Mesenteric fat pad (tissue), 1 donor: ENCODE measurements around the gene HTT-AS. TPM values are rescaled to one million over a fixed set of nuclear protein-coding genes. Genes with fewer than 3 reads are reported as not detected.

ENCODE experiments used
- DNase-seq: peaks from one replicate; pipeline ENCODE4 v3.0.0-alpha.2; 2020; ENCODE audit warnings: low spot score
- total RNA-seq: library from RNA; stranded (reverse); fragmentation: NEBNext Ultra II Directional; extraction: Animal tissue kit (Norgen Biotek cat#: 25700); gene quantifications from one replicate; pipeline ENCODE4 v1.2.1, GENCODE V29; 2021
- donor health status: DM: yes; HTN: yes; CAD: no.

The HTT-AS gene
- total RNA-seq, 1 donor from 2014 or later, result not detected

DNA sequence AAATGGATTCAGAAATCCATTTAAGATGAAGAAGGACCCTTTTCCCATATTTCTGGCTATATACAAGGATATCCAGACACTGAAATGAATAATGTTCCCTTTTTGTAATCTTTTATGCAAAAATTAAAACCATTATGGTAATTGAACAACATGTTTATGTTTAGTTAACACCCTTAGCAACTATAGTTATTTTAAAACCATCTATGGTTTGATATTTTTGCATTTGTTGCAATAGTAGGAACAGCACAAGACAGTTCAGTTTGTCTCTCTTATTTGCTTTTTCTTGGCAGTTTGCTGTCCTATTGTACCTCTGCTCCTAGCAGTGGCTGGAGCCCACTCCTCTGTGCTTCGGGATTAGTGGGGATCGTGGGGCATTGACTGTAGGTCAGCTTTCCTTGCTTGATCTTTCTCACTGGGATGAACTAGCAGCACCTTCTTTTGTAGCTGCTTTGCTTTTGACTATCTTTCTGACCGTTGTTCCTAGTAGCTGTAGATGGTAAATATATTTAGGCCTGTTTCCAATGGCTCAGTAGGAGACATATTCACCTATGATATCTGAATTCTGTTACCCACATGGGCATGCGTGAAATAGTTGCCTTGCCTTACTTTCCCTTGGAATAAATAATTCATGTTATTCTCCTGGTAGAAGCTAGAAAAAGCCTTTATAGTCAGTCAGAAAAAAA is 12.9 kb upstream of the HTT-AS start:
- DNase-seq, result no peak

DNA sequence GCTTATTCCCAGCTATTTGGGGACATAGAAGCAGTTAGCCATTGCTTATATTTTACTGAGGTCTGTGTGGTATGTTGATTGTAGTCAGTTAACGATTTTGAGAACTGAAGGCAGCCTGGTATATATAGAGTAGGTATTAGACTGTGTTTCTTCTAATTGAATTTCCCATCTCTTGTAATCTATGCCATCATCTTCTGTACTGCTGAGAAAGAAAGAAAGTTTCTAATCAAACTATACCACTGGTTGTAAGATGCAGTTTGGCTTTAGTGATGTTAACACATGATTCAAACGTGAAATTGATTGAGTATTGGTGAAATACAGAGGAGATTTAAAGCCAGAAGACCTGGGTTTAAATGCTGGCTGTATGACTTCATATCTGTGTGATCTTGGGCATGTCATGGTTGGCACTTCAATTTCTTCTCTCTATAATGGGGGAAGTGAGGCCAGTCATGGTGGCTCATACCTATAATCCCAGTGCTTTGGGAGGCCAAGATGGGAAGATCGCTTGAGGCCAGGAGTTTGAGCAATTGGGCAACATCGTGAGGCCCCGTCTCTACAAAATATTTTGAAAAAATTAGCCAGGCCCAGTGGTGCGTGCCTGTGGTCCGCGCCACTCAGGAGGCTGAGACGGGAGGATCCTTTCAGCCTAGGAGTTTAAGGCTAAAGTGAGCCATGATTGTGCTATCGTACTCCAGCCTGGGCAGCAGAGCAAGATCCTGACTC is 11.8 kb upstream of the HTT-AS start:
- no peak for DNase-seq

DNA sequence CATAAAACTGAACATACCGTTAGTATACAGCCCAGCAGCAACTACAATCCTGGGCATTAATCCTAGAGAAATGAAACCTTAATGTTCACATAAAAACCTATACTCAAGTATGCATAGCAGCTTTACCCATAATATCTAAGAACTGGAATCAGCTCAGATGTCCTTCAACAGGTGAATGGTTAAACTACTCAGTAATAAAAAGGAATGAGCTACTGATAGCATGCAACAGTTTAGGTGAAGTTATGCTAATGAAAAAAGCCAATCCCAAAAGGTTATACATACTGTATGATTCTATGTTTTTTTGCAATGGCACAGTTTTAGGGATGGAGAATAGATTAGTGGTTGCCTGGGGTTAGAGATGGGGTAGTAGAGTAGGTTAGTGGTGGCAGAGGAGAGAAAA is 9.4 kb upstream of the HTT-AS start:
- no peak for DNase-seq

DNA sequence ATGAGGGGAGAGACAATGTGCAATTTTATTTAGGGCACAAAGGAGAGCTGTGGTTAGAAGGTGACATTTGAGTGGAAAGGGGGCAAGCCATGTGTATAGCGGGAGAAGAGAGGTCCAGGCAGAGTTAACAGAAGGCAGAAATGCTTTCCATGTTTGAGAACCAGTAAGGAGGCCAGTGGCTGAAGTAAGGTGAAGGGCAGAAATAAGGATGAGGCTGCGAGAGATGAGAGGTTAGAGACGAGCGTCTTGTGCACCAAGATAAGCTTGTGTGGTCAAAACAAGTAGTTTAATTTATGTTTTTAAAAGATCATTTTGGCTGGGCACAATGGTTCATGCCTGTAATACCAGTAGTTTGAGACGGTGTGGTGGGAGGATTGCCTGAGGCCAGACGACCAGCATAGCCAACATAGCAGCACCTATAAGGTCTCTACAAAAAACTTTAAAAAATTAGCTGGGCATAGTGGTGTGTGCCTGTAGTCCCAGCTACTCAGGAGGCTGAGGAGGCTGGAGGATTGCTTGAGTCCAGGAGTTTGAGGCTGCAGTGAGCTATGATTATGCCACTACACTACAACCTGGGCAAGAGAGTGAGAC is 8.7 kb upstream of the HTT-AS start:
- DNase-seq, result no peak

DNA sequence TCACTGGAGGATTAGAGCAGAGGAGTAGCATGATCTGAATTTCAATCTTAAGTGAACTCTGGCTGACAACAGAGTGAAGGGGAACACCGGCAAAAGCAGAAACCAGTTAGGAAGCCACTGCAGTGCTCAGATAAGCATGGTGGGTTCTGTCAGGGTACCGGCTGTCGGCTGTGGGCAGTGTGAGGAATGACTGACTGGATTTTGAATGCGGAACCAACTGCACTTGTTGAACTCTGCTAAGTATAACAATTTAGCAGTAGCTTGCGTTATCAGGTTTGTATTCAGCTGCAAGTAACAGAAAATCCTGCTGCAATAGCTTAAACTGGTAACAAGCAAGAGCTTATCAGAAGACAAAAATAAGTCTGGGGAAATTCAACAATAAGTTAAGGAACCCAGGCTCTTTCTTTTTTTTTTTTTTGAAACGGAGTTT is 5.4 kb upstream of the HTT-AS start:
- DNase-seq, result no peak

DNA sequence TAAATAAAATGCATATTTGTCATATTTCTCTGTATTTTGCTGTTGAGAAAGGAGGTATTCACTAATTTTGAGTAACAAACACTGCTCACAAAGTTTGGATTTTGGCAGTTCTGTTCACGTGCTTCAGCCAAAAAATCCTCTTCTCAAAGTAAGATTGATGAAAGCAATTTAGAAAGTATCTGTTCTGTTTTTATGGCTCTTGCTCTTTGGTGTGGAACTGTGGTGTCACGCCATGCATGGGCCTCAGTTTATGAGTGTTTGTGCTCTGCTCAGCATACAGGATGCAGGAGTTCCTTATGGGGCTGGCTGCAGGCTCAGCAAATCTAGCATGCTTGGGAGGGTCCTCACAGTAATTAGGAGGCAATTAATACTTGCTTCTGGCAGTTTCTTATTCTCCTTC is 3.5 kb upstream of the HTT-AS start:
- DNase-seq, result no peak

DNA sequence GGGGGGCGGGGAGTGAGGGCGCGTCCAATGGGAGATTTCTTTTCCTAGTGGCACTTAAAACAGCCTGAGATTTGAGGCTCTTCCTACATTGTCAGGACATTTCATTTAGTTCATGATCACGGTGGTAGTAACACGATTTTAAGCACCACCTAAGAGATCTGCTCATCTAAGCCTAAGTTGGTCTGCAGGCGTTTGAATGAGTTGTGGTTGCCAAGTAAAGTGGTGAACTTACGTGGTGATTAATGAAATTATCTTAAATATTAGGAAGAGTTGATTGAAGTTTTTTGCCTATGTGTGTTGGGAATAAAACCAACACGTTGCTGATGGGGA is 1.3 kb upstream of the HTT-AS start:
- no peak for DNase-seq

DNA sequence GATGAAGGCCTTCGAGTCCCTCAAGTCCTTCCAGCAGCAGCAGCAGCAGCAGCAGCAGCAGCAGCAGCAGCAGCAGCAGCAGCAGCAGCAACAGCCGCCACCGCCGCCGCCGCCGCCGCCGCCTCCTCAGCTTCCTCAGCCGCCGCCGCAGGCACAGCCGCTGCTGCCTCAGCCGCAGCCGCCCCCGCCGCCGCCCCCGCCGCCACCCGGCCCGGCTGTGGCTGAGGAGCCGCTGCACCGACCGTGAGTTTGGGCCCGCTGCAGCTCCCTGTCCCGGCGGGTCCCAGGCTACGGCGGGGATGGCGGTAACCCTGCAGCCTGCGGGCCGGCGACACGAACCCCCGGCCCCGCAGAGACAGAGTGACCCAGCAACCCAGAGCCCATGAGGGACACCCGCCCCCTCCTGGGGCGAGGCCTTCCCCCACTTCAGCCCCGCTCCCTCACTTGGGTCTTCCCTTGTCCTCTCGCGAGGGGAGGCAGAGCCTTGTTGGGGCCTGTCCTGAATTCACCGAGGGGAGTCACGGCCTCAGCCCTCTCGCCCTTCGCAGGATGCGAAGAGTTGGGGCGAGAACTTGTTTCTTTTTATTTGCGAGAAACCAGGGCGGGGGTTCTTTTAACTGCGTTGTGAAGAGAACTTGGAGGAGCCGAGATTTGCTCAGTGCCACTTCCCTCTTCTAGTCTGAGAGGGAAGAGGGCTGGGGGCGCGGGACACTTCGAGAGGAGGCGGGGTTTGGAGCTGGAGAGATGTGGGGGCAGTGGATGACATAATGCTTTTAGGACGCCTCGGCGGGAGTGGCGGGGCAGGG is 711 bp upstream of the HTT-AS start:
- DNase-seq, result no peak

DNA sequence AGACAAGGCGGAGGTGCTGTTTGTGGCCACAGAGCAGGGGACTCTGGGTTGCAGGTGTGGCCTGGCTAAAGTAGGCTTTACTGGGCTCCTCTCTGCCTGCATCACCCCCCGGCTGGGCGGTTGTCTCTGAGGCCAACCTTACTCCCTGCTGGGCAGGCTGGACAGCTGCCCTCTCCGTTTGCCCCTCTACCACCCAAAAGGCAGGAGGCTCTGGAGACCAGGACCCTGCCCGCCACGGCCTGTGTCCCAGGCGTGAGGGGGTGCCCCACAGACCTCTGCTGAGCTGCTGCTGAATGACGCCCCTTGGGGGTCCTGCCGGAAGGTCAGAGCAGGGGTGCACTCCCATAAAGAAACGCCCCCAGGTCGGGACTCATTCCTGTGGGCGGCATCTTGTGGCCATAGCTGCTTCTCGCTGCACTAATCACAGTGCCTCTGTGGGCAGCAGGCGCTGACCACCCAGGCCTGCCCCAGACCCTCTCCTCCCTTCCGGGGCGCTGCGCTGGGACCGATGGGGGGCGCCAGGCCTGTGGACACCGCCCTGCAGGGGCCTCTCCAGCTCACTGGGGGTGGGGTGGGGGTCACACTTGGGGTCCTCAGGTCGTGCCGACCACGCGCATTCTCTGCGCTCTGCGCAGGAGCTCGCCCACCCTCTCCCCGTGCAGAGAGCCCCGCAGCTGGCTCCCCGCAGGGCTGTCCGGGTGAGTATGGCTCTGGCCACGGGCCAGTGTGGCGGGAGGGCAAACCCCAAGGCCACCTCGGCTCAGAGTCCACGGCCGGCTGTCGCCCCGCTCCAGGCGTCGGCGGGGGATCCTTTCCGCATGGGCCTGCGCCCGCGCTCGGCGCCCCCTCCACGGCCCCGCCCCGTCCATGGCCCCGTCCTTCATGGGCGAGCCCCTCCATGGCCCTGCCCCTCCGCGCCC is 920 bp downstream of the HTT-AS start:
- DNase-seq, result no peak

DNA sequence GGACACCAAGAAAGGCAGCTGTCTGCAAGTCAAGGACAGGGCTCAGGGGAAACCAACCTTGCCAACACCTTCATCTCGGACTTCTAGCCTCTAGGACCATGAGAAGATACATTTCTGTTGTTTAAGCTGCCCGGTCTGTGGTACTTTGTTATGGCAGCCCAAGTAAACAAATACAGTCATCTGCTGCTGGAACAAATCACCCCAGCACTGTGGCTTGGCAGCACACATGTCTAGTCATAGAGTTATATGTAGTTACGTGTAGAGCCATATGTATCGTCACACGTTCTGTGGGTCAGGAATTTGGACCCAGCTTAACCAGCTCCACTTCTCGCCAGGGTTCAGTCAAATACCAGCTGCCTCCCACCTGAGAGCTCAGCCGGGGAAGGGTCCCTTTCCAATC is 2.5 kb downstream of the HTT-AS start:
- DNase-seq, result no peak

DNA sequence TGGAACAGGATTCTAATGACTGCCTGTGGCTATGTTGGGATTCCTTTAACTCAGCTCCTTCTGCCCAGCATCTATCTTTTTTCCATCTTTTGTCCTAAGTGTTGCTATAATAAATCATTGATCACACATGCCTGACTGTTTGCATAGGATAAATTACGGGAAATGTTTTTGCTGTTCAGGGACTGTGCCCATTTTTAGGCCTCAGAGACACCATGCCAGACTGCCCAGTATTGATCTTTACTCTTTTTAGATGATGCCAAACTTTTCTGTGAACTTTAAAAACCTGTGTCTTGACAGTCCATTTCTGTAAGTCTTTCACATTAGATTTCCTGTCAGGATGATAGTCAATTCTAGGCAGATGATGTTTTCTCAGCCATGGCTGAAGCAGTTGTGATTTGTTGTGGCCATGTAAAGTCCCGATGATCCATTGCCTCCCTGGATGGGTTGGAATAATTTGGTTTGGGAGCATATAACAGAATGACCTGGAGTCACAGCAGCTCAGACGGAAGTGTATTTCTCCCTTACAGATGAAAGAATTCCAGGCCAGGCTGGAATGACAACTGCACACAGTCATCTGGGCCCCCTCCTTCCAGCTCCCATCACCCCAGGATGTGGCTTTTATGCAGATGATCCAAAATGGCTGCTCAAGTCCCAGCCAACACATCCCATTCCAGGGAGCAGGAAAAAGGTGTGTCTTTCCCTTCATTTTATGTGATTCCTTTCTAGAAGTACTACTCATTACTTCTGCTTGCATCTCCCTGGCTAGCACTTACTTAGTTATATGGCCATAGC is 3.4 kb downstream of the HTT-AS start:
- DNase-seq, result no peak

DNA sequence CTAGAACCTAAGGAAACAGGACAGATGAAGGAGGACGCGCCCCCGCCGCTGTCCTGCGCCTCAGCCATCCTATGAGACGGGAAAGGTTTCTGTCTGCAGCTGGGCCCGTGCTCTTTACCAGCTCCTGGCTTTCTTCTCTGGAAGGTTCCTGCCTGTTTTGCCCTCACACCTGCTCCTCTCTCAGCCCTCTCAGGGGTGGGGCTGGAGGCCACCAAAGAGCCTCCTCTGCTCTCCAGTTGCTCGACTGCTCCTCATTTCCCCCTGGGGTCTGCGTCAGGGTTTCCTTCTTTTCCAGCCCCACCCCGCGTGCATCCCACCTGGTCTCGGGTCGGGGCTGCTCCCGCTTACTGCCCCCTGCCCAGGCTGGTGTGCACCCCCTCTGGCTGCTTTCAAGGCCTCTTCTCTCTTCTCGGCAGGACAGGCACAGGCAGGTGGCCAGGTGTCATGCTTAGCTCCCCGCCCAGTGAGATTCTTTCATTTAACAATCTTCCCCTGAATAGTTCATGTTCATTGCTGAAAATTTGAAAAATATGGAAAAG is 4.6 kb downstream of the HTT-AS start:
- DNase-seq, result no peak

DNA sequence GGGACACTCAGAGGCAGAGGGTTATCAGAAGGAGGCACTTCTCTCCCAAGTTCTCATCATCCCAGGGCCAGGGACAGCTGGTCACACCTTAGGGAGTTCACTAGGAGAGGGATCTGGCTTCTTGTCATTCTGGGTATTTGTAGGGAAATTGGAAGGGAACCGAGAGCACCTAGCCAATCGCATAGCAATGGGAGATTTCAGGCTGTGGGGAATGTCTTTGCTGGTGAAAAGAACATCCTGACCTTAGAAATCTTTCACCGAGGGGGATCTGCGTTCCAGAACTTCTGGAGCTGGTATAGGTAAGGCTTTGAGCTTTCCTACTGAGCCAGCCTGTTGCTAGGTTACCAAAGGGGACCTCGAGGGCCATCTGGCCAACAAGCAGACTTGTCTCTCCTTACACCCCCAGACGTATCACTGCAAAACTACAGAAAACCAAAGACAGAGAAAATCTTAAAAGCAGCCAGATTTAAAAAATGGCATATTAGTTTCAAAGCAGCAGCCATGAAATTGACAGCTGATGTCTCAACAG is 6.8 kb downstream of the HTT-AS start:
- no peak for DNase-seq

DNA sequence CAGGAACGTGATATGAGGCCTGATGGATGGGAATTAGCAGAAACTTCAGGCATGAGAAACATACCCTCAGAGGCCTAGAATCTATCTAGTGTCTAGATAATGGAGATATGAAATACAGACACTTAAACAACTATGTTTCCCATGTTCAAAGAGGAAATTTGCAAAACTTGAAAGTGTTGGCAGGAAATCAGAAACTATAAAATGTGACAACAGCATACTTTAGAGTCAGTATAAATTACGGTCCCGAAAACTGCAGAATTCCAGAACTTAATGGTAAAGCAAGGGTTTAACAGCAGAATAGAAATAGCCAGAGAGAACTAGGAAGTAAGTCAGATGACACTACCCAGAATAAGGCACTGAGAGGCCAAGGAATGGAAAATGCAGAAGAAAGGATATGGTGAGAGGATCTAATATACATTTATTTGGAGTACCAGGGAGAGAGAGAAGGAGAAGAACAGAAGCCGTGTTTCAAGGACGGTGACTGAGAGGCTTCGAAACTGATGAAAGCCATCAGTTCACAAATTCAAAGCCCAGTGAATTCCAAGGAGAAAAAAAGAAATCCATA is 7.4 kb downstream of the HTT-AS start:
- no peak for DNase-seq

DNA sequence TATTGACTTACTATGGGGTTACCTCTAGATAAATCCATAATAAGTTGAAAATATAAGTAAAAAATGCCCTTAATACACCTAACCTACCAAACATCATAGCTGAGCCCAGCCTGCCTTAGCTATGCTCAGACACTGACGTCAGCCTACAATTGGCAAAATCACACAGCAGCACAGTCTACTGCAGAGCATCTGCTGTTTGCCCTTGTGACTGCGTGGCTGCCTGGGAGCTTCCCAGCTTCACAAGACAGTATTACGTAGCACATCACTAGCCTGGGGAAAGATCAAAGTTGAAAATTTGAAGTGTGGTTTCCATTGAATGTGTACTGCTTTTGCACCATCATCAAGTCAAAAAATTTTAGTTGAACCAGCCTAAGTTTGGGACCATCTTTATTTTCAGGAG is 8.8 kb downstream of the HTT-AS start:
- DNase-seq, result no peak

DNA sequence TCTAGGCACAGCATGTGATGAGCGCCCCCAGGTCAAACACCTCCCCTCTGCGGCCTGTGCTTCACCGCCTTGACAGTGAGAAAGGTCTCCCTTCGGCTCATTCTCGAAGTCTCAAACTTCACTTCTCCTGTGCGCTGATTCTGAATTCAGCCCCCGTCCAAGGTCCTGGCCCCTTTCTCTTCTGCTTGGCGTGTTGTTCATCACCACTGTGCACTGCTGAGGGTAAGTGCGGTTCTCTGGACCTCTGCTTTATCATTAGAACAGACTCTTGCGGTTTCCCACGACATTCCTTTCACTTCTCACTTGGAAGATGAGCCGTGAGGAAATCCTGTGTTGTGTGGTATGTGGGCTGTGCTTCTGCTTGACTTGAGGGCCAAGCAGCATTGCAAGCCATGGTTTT is 11.9 kb downstream of the HTT-AS start:
- DNase-seq, result no peak

DNA sequence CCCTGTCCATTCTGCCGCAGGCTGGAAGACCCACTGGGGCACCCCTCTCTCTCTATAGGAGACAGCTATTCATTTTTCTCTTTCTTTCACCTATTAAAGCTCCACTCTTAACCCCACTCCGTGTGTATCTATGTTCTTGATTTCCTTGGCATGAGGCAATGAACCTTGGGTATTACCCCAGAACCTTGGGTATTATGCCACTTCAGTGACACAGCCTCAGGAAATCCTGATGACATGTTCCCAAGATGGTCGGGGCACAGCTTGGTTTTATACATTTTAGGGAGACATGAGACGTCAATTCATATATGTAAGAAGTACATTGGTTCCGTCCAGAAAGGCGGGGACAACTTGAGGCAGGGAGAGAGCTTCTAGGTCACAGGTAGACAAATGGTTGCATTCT is 13.4 kb downstream of the HTT-AS start:
- DNase-seq, result no peak

DNA sequence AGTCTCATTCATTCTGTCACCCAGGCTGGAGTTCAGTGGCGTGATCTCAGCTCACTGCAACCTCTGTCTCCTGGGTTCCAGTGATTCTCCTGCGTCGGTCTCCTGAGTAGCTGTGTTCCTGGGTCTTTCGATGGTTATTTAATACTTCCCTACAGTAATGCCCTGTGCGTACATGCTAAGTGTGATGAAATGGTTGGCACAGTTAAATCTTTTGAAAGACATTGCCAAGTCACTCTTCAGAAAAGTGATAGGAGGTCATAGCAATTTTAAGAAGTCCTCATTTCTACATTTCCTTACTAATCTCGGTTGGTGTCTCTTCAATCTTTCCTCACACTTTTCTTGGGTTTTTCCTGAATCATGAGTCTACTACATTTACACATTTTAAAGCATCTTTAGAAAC is 14.4 kb downstream of the HTT-AS start:
- no peak for DNase-seq

DNA sequence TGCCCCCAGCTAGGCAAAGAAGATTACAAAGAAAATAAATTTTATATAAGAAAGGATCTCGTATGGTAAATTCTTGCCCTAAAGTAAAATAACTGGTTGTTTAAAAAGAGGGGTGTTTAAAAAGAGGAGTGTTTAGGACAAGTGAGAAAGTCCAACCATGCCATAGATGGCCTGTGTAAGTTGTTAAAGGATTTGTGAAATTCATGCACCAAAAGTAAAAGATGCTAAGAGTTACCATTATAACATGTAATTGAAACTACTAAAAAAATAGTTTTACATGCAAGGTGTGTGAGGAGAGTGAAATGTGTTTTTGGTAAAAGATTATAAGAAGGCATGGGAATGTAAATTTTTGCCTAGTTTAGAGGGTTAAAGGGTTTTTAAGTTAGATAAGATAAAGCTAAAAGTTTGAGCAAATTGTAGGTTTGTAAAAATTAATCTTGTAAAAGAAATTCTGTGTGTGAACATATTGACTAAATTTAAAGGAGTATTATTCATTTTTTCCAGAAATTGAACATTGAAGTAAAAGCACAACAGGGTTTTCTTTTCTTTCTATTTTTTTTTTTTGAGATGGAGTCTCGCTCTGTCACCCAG is 20.1 kb downstream of the HTT-AS start:
- no peak for DNase-seq
